IPS DF 4.7 (cell line): ENCODE results near the gene UQCC2.
A peak's percentile ranks its signal among the peaks of the same experiment; 100 is the strongest.

Experiments
- DNase-seq: peaks from one replicate; pipeline ENCODE4 v3.0.0-alpha.2; 2013; ENCODE audit warnings: low spot score; ENCODE audit errors: extremely low read depth

Gene UQCC2

DNA sequence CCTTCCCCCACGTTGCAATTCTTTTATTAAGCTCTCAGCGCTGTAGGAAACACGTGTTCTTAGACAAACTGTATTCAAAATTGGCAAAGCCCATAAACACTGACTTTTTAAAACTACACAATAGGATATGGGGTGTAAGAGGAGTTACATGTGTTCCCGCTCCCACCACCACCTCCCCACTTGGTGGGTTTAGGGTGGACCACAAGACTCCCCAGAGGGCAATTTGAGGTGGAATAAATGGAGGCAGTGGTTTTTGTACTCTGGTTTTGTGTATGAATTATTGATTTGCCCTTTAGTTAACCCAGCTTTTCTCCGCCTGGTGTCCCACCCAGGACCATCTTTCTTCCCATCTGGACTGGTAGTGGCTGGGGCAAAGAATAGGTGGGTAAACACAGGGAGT lies 3.7 kb downstream of the UQCC2 start:
- DNase-seq: no peak

- no peak for DNase-seq
These were observed 5.4 kb downstream of the UQCC2 start for GRCh38 chr6:33705955-33706725.

DNA sequence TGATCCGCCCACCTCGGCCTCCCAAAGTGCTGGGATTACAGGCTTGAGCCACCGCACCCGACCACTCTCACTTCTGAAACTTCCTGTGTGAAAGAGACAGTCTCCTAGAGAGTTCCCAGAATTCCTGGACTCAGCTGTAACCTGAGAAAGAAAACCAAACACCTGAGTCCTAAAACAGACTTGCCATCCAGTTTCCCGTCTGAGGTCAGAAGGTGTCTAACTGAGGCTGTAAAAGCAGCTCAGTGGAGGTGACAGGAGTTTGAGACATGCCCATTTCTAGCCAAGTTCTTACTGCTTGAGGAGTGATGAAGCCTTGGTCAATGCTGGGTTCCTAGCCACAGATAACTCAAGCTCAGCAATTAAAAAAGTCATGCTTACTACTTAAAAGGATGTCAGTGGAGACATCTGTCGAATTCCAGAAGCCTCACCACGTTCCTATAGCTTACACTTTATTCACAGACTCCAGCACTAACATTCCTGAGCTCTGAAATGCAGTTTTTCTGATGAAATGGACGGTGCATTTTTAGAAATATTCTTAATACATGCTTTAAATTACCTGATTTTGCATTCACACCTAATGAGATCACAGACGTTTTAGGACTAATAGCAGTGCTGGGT lies 6.1 kb downstream of the UQCC2 start:
- DNase-seq: no peak

- no peak for DNase-seq
These were observed 7.1 kb downstream of the UQCC2 start for GRCh38 chr6:33704215-33705066.

DNA sequence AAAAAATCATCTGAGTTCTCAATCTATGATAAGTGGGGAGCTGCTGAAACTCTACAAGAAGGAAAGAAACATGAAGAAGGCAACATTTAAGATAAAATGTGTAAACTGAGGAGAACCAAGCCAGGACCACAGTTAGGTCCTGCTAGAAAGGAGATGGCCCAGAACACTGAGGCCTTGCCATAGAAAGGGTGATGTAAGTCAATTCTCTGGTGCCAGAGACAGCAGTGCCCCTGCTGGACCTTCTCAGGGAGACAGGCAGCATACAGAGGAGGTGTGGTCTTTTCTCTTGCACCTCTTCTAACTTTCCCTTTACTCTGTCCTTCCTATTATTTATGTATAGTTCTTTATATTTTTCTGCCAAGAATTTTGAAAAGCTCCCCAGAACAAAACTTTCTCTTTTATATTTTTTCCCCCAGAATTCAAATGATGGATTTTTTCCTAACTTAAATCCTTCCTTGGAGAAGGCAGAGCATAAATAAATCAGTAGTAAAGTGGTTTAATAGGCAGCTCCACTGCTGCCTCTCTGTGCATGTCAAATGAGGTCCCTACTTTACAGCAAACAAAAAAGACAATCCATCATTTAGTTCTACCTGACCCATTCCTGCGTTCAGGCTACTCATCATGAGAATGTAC lies 9.0 kb downstream of the UQCC2 start:
- DNase-seq: no peak

- DNase-seq: peak; percentile 49
These were observed 11.0 kb downstream of the UQCC2 start for GRCh38 chr6:33700391-33701050.

GRCh38 chr6:33699739-33700138 lies 11.8 kb downstream of the UQCC2 start:
- no peak for DNase-seq

- no peak for DNase-seq
These were observed 12.4 kb downstream of the UQCC2 start for GRCh38 chr6:33699131-33699530.

- no peak for DNase-seq
These were observed 13.0 kb downstream of the UQCC2 start for GRCh38 chr6:33698494-33698893.

GRCh38 chr6:33697845-33698244 lies 13.7 kb downstream of the UQCC2 start:
- DNase-seq: no peak

GRCh38 chr6:33696548-33697518 lies 14.7 kb downstream of the UQCC2 start:
- DNase-seq: no peak

- no peak for DNase-seq
These were observed 15.4 kb downstream of the UQCC2 start for GRCh38 chr6:33696076-33696475.

- DNase-seq: no peak
These were observed 16.0 kb downstream of the UQCC2 start for GRCh38 chr6:33695451-33695887.

DNA sequence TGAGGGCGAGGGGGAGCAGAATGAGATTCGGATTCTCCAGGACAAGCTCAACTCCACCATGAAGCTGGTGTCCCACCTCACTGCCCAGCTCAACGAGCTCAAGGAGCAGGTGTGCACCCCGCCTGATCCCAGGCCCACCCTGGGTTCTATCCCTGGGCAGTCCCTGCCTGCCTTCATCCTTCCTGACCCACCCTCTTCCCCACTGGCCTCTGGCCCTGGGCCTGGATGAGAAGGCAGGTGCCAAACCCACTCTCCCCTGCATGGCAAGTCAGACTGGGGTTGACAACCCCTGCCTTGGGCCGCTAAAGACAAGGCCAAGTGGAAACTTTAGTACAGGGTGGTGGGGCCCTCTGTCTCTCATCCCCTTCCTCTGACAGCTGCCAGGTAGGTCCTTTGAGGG lies 16.5 kb downstream of the UQCC2 start:
- DNase-seq: no peak

DNA sequence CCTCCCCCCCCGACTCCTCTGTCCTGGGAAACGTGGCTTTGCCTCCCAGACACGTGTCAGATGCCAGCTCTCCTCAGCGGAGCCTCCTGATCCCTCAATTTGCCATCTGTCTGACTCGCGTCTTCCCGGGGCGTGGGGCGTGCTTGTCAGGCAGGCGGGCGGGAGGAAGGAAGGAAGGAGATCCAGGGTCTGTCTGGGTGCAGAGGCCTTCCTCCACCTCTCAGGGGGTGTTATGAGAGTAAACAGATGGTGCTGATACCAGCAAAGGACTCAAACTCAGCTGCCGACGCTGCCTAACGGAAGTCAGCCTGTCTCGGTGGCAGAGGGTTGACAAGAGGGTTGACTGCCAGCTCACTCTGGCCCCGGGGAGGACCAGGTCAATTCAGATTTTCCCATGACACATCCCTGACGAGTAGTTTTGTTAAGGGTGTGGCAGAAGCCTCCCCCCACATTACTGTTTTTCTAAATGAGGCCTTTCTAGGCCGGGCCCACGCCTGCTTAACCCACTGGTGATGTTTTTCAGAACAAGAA lies 17.0 kb downstream of the UQCC2 start:
- DNase-seq: no peak

DNA sequence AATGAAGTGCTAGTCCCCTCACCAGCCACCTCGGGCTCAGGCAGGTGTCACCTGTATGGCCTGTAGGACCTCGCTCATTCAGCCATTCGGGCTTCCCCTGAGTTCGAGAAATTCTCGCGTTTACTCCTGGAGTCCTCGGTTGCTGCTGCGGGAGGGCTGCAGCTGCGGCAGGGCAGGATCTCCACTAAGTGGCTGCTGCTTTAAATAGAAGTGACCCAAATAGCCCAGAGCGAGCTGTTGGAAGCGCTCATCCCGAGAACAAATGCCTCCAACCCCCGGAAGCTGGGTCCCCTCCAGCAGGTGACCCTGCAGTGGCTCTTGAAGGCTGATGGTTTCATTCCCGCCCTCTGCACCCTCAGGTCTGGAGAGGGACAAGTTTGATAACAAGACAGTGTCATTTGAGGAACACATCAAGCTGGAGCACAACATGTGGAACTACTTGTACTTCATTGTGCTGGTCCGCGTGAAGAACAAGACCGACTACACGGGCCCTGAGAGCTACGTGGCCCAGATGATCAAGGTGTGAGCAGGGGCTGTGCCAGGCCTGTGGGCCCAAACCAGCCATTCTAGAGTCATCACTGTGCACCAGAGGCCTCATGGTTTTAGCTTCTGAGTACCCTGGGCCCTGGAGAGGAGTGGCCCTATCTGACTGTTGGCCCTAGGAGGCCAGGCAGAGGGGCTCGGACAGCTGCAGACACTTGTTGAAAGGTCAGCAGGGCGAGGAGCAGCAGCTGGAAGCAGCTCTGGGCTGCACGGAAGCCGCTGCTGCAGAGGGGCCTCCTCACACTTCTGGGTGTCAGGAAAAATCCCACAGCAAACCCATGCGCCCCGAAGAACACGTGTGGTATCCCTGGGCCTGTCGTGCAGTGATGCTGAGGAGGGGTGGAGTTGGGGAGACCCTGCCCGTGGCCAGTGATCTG lies 18.1 kb downstream of the UQCC2 start:
- no peak for DNase-seq

- no peak for DNase-seq
These were observed 18.7 kb downstream of the UQCC2 start for GRCh38 chr6:33692760-33693158.

- DNase-seq: no peak
These were observed 19.3 kb downstream of the UQCC2 start for GRCh38 chr6:33692078-33692759.
